Stimulated activated CD8-positive, alpha-beta memory T cell treated with anti-CD3 and anti-CD28 coated beads, Interleukin-7, amount 100 ng/mL, for 1 hour (primary cell): ENCODE results near the gene SPTBN1.

ENCODE experiments used
- DNase-seq, 2 donors: peaks; one replicate each; pipeline ENCODE4 v3.0.0-alpha.2; 2020; ENCODE audit warnings: low read depth in 2 of 2

Gene SPTBN1

GRCh38 chr2:54609241-54609640 lies 153.1 kb downstream of the SPTBN1 start:
- DNase-seq, result no peak

GRCh38 chr2:54609647-54610046 lies 153.5 kb downstream of the SPTBN1 start:
- no peak for DNase-seq

GRCh38 chr2:54610700-54611099 lies 154.6 kb downstream of the SPTBN1 start:
- no peak for DNase-seq

- DNase-seq, result no peak
Observed at GRCh38 chr2:54611830-54612545, 155.9 kb downstream of the SPTBN1 start.

- DNase-seq, result no peak
Observed at GRCh38 chr2:54613386-54613785, 157.3 kb downstream of the SPTBN1 start.

- DNase-seq, result no peak
Observed at GRCh38 chr2:54613794-54614257, 157.7 kb downstream of the SPTBN1 start.

- DNase-seq, result no peak
Observed at GRCh38 chr2:54614819-54615218, 158.7 kb downstream of the SPTBN1 start.

- DNase-seq, result no peak
Observed at GRCh38 chr2:54615832-54616534, 159.9 kb downstream of the SPTBN1 start.

- DNase-seq, result no peak
Observed at GRCh38 chr2:54617409-54617808, 161.3 kb downstream of the SPTBN1 start.

- no peak for DNase-seq
Observed at GRCh38 chr2:54618646-54619565, 162.8 kb downstream of the SPTBN1 start.

GRCh38 chr2:54619660-54620231 lies 163.6 kb downstream of the SPTBN1 start:
- no peak for DNase-seq

GRCh38 chr2:54620948-54621347 lies 164.8 kb downstream of the SPTBN1 start:
- no peak for DNase-seq

- no peak for DNase-seq
Observed at GRCh38 chr2:54624591-54625071, 168.5 kb downstream of the SPTBN1 start.

- no peak for DNase-seq
Observed at GRCh38 chr2:54626131-54626530, 170.0 kb downstream of the SPTBN1 start.

- DNase-seq, result no peak
Observed at GRCh38 chr2:54626884-54627283, 170.8 kb downstream of the SPTBN1 start.

GRCh38 chr2:54627973-54628372 lies 171.8 kb downstream of the SPTBN1 start:
- no peak for DNase-seq

GRCh38 chr2:54628418-54628817 lies 172.3 kb downstream of the SPTBN1 start:
- no peak for DNase-seq

GRCh38 chr2:54628957-54629356 lies 172.8 kb downstream of the SPTBN1 start:
- no peak for DNase-seq

GRCh38 chr2:54629390-54629789 lies 173.3 kb downstream of the SPTBN1 start:
- no peak for DNase-seq

GRCh38 chr2:54629914-54630857 lies 174.1 kb downstream of the SPTBN1 start:
- DNase-seq, result no peak
